Bronchial epithelial cell (primary cell): ENCODE results near the gene LRP1B. TPM values are rescaled to one million over a fixed set of nuclear protein-coding genes. Genes with fewer than 3 reads are reported as not detected.

ENCODE experiments used
- DNase-seq: peaks from one replicate; pipeline ENCODE4 v3.0.0-alpha.2; 2010; ENCODE audit warnings: low read depth
- FAIRE-seq: peaks from 2 replicates; lab custom pipeline; 2011; peaks lifted over from hg19 to GRCh38; lab: Jason Lieb, UNC
- H3K27me3 ChIP-seq: 2 replicates; pipeline ENCODE4 v1.5.1; 2011; ENCODE audit warnings: low read length; ENCODE audit not compliant: control insufficient read depth, insufficient read depth
- H3K36me3 ChIP-seq: 2 replicates; pipeline ENCODE4 v1.5.1; 2011; ENCODE audit warnings: low read length; ENCODE audit not compliant: control insufficient read depth, insufficient read depth
- H3K4me3 ChIP-seq: 2 replicates; pipeline ENCODE4 v1.5.1; 2011; ENCODE audit warnings: mild to moderate bottlenecking, low read depth, low read length, control low read depth
- total RNA-seq: library from RNA; depleted of rRNA; stranded (reverse); fragments of >200 nt; gene quantifications from 2 replicates; pipeline ENCODE4 v1.2.1, GENCODE V29; 2014
- TF ChIP-seq, protein P1 (sequence below): IDR thresholded peaks from 2 replicates; pipeline ENCODE4 v1.5.1; 2011; ENCODE audit warnings: mild to moderate bottlenecking, moderate library complexity, low read length, control low read depth, inconsistent platforms; ENCODE audit not compliant: insufficient read depth, severe bottlenecking

Gene LRP1B
- total RNA-seq, 1 donor from 2014 or later = under 0.01 TPM

DNA sequence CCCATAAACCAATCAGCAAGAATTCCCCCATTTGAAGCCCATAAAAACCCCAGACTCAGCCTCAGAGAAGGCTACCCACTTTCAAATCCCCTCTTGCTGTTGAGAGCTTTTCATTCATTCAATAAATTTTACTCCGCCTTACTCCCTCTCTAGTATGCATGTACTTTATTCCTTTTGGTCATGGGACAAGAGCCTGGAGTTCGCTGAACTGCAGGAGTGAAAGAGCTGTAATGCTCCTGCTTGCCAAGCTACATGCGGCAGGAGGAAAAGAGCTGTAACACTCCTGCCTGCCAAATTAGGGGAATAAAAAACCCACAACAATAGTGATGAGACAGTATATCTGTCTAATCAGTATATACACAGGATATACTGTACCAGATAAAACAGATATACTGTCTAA lies 1261.7 kb downstream of the LRP1B start:
- TF ChIP-seq, protein P1, sequence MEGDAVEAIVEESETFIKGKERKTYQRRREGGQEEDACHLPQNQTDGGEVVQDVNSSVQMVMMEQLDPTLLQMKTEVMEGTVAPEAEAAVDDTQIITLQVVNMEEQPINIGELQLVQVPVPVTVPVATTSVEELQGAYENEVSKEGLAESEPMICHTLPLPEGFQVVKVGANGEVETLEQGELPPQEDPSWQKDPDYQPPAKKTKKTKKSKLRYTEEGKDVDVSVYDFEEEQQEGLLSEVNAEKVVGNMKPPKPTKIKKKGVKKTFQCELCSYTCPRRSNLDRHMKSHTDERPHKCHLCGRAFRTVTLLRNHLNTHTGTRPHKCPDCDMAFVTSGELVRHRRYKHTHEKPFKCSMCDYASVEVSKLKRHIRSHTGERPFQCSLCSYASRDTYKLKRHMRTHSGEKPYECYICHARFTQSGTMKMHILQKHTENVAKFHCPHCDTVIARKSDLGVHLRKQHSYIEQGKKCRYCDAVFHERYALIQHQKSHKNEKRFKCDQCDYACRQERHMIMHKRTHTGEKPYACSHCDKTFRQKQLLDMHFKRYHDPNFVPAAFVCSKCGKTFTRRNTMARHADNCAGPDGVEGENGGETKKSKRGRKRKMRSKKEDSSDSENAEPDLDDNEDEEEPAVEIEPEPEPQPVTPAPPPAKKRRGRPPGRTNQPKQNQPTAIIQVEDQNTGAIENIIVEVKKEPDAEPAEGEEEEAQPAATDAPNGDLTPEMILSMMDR = no peak
- Histone ChIP-seq H3K36me3 (no peaks in the 10 kb centered on the region), H3K4me3 (no peak overlapping the region), H3K27me3 (no peaks in the 10 kb centered on the region)
- no peak for DNase-seq
- no peak for FAIRE-seq

DNA sequence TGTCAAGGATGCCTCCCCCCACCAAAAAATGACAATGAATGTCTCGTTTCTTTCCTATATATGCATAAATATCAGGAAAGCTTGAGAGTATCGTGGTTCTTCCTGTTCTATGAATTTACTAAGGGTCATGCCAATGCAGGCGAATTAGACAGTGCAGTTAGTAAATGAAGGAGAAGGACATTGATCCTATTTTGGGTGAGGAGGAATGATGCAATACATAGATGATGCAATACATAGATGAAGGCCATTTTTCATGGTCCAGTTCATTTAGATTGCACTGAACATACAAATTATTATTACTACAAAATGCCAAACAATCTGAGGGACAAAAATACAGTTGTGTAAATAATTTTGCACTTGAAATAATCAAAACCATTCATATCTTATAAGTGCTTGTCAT lies 1265.0 kb downstream of the LRP1B start:
- no peaks in the 10 kb centered on the region for H3K36me3 ChIP-seq
- no peaks in the 10 kb centered on the region for H3K27me3 ChIP-seq
- DNase-seq (no peak), FAIRE-seq (no peak)
- no peak overlapping the region for H3K4me3 ChIP-seq
- TF ChIP-seq, protein P1 = no peak

DNA sequence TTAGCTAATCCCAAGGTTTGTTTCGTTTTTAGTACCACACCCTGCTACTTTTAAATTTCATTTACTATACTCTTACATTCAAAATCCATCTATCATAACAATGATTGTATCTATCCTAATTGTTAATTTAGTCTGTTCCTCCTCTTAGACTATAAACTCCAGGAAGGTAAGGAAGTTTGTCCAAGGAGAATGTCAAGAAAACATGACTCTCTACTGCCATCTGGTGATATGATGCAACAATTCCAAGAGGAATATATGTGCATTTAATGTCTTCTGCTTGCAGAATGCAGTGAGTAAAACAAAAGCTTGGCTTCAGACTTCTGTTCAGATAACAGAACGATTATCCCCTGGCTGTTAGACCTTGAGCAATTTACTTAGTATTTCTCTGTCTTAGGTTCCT lies 1267.1 kb downstream of the LRP1B start:
- FAIRE-seq (no peak), DNase-seq (peak; percentile 56)
- TF ChIP-seq, protein P1 = peak; percentile 38
- H3K4me3 ChIP-seq = no peak overlapping the region
- no peaks in the 10 kb centered on the region for H3K27me3 ChIP-seq
- no peaks in the 10 kb centered on the region for H3K36me3 ChIP-seq

DNA sequence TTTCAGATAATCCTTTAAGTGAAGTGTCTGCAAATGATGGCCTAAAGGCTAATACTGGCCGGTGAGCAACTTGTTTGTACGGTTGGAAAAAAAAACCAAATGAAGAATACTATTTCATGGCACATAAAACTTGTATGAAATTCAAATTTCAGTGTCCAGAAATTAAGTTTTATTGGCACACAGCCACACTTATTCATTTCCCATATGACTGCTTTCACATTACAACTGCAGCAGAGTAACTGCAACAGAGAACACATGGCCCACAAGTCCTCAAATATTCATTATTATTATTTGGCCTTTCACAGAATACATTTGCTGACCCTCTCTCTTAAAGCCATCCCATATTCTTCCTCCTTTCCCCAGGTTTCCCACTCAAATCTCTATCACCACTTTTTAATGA lies 1268.6 kb downstream of the LRP1B start:
- no peak overlapping the region for H3K4me3 ChIP-seq
- FAIRE-seq = no peak
- H3K36me3 ChIP-seq = no peaks in the 10 kb centered on the region
- no peak for DNase-seq
- no peaks in the 10 kb centered on the region for H3K27me3 ChIP-seq
- TF ChIP-seq, protein P1 = no peak

DNA sequence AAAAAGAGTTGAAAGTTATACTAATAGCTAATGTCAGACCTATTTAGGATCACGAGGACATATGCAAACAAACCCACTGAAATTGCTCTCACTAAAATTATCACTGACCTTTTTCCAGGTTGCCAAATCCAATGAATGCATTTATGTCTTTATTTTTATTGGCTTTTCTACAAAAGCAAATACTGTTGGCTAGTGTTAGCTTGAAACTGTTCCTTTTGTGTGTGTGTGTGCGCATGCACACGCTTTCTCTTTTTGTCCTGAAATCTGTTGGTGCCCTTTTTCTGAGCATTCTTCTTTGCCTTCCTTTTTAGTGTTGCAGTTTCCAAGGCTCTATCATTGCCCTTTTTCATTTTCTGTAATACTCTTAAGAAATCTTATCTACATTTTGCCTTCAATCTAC lies 1269.2 kb downstream of the LRP1B start:
- DNase-seq (no peak), FAIRE-seq (no peak)
- TF ChIP-seq, protein P1 = no peak
- no peak overlapping the region for H3K4me3 ChIP-seq
- H3K36me3 ChIP-seq = no peaks in the 10 kb centered on the region
- no peaks in the 10 kb centered on the region for H3K27me3 ChIP-seq

DNA sequence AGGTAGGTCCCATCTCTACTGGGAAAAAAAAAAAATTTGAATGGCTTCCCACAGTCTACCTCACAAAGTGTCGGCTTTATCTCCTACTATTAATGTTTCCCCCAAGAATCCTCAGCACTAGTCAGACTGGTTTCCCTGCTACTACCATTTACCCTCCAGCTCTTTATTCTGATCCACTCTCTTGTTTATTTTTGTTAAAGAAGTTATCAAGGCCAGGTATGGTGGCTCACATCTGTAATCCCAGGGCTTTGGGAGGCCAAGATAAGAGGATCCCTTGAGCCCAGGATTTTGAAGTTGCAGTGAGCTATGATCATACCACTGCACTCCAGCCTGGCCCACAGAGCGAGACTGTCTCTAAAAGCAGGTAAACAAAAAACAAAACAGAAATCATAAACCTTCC lies 1275.3 kb downstream of the LRP1B start:
- Histone ChIP-seq H3K4me3 (no peak overlapping the region), H3K27me3 (no peaks in the 10 kb centered on the region), H3K36me3 (no peaks in the 10 kb centered on the region)
- no peak for FAIRE-seq
- no peak for DNase-seq
- TF ChIP-seq, protein P1 = no peak
